Activated CD4-positive, alpha-beta T cell treated with anti-CD3 and anti-CD28 coated beads, Interleukin-2, amount 10 ng/mL, durations not matched to agents 24 days and 14 days (primary cell): ENCODE measurements around the gene BUD13. TPM values are rescaled to one million over a fixed set of nuclear protein-coding genes. Genes with fewer than 3 reads are reported as not detected.

Experiments used
- DNase-seq: peaks from one replicate; pipeline ENCODE4 v3.0.0; 2022
- H3K27ac Mint-ChIP-seq: one replicate; pipeline ENCODE4 v1.8.0; 2022; ENCODE audit warnings: mild to moderate bottlenecking, mixed read lengths
- H3K27me3 Mint-ChIP-seq: one replicate; pipeline ENCODE4 v1.8.0; 2022; ENCODE audit warnings: mixed read lengths
- H3K36me3 Mint-ChIP-seq: one replicate; pipeline ENCODE4 v1.8.0; 2022; ENCODE audit warnings: low read depth, mild to moderate bottlenecking, mixed read lengths
- H3K4me1 Mint-ChIP-seq: one replicate; pipeline ENCODE4 v1.8.0; 2021; ENCODE audit warnings: mixed read lengths
- H3K4me3 Mint-ChIP-seq: one replicate; pipeline ENCODE4 v1.8.0; 2022; ENCODE audit warnings: mild to moderate bottlenecking, moderate library complexity, mixed read lengths
- H3K9me3 Mint-ChIP-seq: one replicate; pipeline ENCODE4 v1.8.0; 2021; ENCODE audit warnings: mixed read lengths
- intact Hi-C: fragments of 100-400 bp; cut with micrococcal nuclease; formaldehyde crosslinking; loops from one replicate; pipeline ENCODE4 v1.15.1; 2023
- total RNA-seq: library from RNA; stranded (reverse); gene quantifications from 2 replicates; pipeline ENCODE4 v1.2.3, GENCODE V29; 2022

Gene BUD13
- total RNA-seq, 1 donor from 2014 or later = 31.5 TPM

DNA sequence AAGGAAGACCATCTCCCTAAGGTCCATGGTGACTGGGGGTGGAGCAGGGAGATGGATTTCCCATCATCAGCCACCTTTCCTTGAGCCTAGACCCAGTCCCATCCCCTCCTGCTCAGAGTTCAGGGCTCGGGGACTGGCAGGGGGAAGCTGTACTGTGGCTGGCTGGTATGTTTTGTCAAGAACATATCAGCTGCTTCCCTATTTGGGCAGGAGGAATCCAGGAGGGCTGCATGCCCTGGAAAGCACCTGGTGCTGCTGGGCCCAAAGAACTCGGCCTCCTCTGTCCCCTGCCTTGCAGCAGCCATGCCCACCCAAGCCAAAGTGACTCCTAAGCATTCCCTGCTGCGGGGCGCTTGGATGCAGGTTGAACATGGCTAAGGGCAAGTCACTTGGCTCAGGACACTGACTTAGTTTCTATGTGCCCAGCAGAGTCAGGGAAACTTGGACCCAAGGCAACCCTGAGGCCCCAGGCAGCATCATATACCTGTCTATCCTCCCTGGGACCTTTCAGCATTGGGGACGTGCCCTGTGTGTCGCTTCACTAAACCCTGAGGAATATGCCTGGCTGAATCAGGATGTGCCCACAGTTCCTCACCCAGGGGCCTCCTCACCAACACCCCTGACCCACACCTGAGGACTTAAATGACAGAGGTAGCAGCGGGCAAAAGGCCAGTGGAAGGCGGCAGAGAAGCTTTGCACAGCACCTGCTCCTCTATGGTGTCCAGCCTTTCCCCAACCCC, 43.1 kb downstream of the BUD13 start:
- DNase-seq = no peak
- H3K36me3 Mint-ChIP-seq = no peaks in the 10 kb centered on the region
- H3K27me3 Mint-ChIP-seq = no peaks in the 10 kb centered on the region
- H3K27ac Mint-ChIP-seq = no peak overlapping the region
- no peak overlapping the region for H3K4me3 Mint-ChIP-seq
- no peaks in the 10 kb centered on the region for H3K9me3 Mint-ChIP-seq
- peaks cover 11% of the 10 kb centered on the region for H3K4me1 Mint-ChIP-seq
- intact Hi-C loops = no loop called here

DNA sequence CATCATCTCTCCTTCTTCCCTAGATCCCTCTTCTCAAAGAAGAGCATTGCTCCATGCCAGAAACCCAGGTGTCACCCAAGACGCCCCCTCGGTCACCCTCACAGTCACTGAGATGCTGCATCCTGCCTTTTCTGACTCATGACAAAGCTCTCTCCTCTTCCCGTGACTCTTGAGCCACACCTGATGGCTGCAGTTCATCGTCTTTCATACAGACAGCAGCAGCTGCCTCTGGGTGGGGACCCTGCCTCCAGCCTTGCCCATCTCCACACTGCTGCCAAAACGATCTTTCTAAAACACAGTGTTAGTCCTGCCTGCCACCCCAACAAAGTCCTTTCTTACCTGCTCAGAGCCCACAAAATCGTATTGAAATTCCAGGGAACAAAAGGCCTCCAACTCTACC, 44.8 kb downstream of the BUD13 start:
- intact Hi-C loops = no loop called here
- Mint-ChIP-seq H3K27ac (no peak overlapping the region), H3K9me3 (no peaks in the 10 kb centered on the region), H3K27me3 (peaks cover 2% of the 10 kb centered on the region), H3K4me3 (no peak overlapping the region), H3K36me3 (no peaks in the 10 kb centered on the region), H3K4me1 (peaks cover 3% of the 10 kb centered on the region)
- DNase-seq = no peak

DNA sequence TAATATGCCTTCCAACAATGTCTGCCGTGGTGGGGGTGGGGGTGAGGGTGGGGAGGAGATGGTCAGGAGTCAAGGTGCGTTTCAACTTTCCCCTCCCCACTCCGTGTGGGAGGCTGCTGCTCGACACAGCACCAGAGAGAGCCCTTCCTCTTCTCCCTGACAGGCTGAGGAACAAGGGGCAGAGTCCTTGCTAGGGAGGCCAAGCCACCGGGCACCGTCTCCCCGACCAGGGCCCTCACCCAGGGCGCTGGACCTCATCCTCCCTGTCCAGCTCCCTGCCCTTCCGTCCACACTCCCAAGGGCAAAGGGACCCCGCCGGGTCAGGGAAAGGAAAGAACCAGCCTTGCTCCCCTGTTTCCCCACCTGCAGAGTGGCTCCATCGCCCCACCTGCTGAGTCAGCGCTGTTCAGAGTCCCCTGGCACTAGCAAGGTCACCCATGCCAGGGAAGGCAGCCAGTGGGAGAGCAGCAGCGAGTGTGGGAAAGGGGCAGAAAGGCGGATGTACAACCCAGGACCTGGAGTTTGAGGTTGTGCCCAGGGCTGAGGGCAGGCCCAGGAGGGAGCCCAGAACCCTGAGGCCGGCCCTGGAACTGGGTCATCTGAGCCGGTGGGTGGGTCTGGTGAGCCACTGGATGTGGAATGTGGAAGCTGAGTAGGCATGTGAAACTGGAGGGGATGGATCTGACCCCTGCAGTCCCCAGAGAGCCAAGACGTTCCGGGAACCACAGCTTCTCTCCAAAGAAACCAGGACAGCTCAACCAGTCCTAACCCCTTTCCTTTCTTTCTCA, 47.2 kb downstream of the BUD13 start:
- Mint-ChIP-seq H3K27me3 (peaks cover 3% of the 10 kb centered on the region), H3K36me3 (no peaks in the 10 kb centered on the region), H3K27ac (no peak overlapping the region), H3K4me3 (no peak overlapping the region), H3K4me1 (no peaks in the 10 kb centered on the region), H3K9me3 (no peaks in the 10 kb centered on the region)
- no peak for DNase-seq
- intact Hi-C loops = no loop called here

DNA sequence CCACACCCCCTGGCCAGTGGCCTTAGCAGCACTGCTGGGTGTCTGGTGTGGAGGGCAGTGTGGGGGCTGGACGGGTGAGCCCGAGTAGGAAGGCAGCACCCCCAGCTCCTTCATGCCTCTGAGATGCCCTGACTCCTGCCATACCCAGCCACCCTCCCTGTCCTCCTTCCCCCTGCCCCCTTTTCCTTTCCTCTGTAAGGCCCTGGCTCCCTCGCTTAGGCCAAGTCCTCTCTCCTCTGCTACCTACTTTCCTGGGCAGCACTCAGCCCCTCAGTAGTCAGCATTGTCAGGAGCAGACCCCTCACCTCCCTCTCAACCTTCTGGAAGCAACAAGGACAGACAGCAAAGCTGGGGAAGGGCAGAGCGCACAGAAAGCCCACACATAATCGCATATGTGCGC, 48.0 kb downstream of the BUD13 start:
- Mint-ChIP-seq H3K4me1 (no peaks in the 10 kb centered on the region), H3K36me3 (no peaks in the 10 kb centered on the region), H3K4me3 (no peak overlapping the region), H3K27ac (no peak overlapping the region), H3K9me3 (no peaks in the 10 kb centered on the region), H3K27me3 (peaks cover 3% of the 10 kb centered on the region)
- no peak for DNase-seq
- intact Hi-C loops = no loop called here

DNA sequence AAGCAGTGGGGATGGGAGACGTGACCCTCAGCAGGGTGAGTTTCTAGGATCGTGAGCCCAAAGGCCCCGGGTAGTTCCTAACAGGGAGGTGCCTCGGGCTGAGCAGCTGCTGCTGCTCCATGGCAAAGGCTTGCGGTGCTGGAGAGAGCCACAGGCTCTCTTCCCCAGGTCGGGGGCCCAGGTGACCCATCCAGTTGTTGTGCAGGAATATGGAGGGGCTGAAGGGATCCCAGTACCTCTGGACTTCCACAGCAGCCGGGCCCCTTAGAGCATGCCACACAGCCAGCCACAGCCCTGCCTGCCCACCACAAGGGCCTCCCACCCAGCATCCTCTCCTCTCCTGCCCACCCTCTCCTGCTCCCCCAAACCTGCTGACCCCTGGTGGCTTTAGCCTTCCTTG, 49.3 kb downstream of the BUD13 start:
- H3K4me3 Mint-ChIP-seq = no peak overlapping the region
- no peak for DNase-seq
- peaks cover 3% of the 10 kb centered on the region for H3K27me3 Mint-ChIP-seq
- no peak overlapping the region for H3K27ac Mint-ChIP-seq
- no peaks in the 10 kb centered on the region for H3K36me3 Mint-ChIP-seq
- intact Hi-C loops = no loop called here
- H3K4me1 Mint-ChIP-seq = no peaks in the 10 kb centered on the region
- no peaks in the 10 kb centered on the region for H3K9me3 Mint-ChIP-seq

DNA sequence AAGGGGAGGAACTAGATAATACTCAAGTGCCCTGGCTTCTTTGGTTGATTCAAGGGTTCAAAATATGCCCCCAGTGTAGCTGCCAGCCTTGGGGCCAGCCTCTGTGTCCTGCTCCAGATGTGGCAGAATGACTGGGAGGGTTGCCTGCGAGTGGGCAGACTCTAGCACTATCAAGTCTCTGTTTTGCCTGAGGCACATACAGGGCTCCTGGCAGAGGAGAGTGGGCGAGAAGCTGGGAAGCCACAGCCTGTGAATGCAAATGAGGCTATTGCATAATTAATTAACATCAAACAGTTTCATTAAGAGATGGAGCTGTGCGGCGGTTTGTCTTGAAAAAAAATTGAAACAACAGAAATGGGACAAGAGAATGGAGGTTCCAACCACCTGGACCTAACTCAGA, 50.8 kb downstream of the BUD13 start:
- Mint-ChIP-seq H3K36me3 (no peaks in the 10 kb centered on the region), H3K9me3 (no peaks in the 10 kb centered on the region), H3K4me3 (no peak overlapping the region), H3K4me1 (no peaks in the 10 kb centered on the region), H3K27me3 (peaks cover 3% of the 10 kb centered on the region), H3K27ac (no peak overlapping the region)
- no peak for DNase-seq
- intact Hi-C loops = no loop called here

DNA sequence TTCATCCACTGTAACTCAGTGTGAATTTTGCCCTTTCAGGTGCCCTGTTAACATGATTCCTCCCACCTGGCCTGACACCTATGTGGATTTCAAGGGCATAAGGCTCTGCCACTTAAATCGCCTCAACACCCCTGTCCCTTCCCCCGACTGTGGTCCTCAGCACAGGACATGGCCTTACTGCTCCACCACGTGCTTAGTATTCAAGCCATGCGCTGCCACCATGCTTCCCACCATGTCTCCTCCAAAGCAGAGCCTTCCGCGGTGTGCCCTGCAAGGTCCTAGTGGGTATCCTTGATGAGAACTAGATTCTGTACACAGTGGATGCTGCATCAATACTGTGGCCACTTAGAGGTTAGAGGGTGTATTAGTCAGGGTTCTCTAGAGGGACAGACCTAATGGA, 51.9 kb downstream of the BUD13 start:
- Mint-ChIP-seq H3K27me3 (peaks cover 3% of the 10 kb centered on the region), H3K4me3 (no peak overlapping the region), H3K9me3 (no peaks in the 10 kb centered on the region), H3K27ac (no peak overlapping the region), H3K36me3 (no peaks in the 10 kb centered on the region), H3K4me1 (no peaks in the 10 kb centered on the region)
- intact Hi-C loops = no loop called here
- DNase-seq = no peak

DNA sequence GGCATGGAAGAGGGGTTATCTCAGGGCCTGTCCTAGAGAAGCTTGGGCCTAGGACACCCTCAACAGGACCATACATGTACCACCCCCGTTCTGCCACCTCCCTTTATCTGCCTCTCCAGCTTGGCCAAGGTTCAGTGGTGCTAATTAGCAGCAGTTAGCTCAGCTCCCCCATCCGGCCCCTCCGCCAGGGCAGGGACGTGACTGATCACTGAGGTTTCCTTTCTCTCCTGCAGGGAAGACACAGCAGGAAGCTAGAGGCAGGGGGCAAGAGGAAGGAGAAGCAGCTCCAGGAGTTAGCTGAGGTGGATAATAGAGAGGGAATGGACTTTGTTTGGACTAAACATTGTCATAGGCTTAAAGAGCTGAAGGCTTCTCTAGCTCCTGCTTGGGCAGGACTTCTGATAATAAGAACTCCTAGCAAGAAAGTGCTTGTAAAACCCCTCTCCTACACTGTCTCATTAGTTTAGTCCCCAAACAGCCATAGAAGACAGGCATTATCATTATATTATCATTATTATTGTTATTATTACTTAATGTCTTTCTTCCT, 53.8 kb downstream of the BUD13 start:
- peaks cover 3% of the 10 kb centered on the region for H3K27me3 Mint-ChIP-seq
- no peak for DNase-seq
- intact Hi-C loops = no loop called here

DNA sequence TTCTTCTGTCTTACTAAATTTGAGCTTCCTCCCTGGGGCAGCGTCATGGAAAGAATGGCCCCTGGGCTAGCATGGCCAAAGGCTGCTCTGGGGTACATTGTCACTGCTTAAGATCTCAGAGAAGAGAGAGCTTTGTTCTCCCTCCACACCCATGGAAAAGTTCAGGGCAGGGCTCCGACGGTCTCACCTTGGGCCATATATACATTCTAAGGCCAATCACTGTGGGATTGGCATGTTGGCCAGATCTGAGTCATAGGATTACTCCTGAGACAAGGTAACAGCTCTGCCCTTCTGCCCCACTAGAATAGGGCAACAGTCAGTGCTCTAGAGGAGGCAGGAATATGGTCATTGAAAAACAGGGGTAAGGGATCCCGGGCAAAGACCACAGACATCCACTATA, 56.2 kb downstream of the BUD13 start:
- intact Hi-C loops = no loop called here
- H3K36me3 Mint-ChIP-seq = no peaks in the 10 kb centered on the region
- no peaks in the 10 kb centered on the region for H3K4me1 Mint-ChIP-seq
- no peak overlapping the region for H3K27ac Mint-ChIP-seq
- DNase-seq = no peak
- H3K9me3 Mint-ChIP-seq = no peaks in the 10 kb centered on the region
- H3K4me3 Mint-ChIP-seq = no peak overlapping the region
- H3K27me3 Mint-ChIP-seq = peaks cover 3% of the 10 kb centered on the region

More for the DNA sequence above, 53.8 kb downstream of the BUD13 start:
- no peak overlapping the region for H3K4me3 Mint-ChIP-seq
- no peaks in the 10 kb centered on the region for H3K9me3 Mint-ChIP-seq
- H3K36me3 Mint-ChIP-seq = no peaks in the 10 kb centered on the region
- H3K27ac Mint-ChIP-seq = no peak overlapping the region
- no peaks in the 10 kb centered on the region for H3K4me1 Mint-ChIP-seq

DNA sequence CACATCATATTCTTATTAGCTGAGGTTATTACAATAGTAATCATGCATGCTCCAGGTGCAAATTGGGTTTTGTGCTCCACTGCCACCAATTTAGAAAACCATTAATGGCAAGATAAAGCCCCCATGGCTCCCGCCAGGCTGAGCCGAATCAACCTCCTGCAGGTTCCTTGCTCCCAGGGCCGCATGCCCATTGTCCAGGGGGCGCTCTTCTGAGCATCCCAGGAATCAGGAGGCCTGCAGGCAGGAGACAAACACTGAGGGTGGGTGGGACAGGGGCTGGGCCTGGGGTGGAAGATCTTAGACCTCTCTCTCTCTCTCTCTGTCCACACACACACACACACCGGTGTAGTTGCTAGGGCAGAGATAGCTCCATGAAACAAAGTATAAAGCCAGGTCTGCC, 57.4 kb downstream of the BUD13 start:
- H3K27me3 Mint-ChIP-seq = peaks cover 7% of the 10 kb centered on the region
- intact Hi-C loops = no loop called here
- H3K27ac Mint-ChIP-seq = no peak overlapping the region
- no peak overlapping the region for H3K4me3 Mint-ChIP-seq
- H3K36me3 Mint-ChIP-seq = no peaks in the 10 kb centered on the region
- DNase-seq = no peak
- no peaks in the 10 kb centered on the region for H3K9me3 Mint-ChIP-seq
- no peaks in the 10 kb centered on the region for H3K4me1 Mint-ChIP-seq

DNA sequence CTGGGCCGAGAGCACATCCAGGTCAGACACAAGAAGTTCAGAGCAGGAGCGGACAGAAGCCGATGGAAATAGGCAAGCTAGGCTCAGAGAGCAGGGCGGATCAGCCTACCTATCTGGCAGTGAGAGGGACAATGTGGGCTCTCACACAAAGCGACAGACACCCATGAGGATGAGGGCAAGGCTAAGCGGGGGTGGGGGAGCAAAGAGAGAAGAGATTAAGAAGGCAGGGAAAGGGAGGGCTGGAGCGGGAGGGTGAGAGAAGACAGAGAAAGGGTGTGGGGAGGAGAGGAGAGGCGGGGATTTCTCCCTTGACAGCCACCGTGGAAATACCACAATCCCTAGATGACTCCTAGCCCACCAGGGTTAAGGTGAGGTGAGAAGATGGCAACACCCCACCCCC, 57.9 kb downstream of the BUD13 start:
- no peak for DNase-seq
- no peak overlapping the region for H3K27ac Mint-ChIP-seq
- no peaks in the 10 kb centered on the region for H3K9me3 Mint-ChIP-seq
- no peak overlapping the region for H3K4me3 Mint-ChIP-seq
- H3K36me3 Mint-ChIP-seq = no peaks in the 10 kb centered on the region
- no peaks in the 10 kb centered on the region for H3K4me1 Mint-ChIP-seq
- peaks cover 9% of the 10 kb centered on the region for H3K27me3 Mint-ChIP-seq
- intact Hi-C loops = no loop called here

DNA sequence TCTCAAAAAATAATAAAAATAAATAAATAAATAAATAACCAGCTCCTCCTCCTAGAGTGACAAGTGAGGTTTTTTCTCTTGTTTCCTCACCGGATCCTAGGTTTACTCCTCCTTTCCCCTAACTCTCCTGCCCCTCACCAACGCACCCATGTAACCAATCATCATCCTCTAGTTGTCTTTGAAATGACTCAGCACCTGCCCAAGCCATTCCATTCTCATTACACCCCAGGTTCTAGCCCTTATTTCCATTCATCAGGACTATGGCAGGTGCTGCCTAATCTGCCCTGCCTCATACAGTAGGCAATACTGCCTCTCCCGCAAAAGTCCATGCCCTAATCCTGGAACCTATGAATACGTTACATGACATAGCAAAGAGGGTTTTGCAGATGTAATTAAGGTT, 60.4 kb downstream of the BUD13 start:
- Mint-ChIP-seq H3K4me3 (no peak overlapping the region), H3K27me3 (peaks cover 17% of the 10 kb centered on the region), H3K4me1 (no peaks in the 10 kb centered on the region), H3K9me3 (no peaks in the 10 kb centered on the region), H3K36me3 (no peaks in the 10 kb centered on the region), H3K27ac (no peak overlapping the region)
- no peak for DNase-seq
- intact Hi-C loops = no loop called here

DNA sequence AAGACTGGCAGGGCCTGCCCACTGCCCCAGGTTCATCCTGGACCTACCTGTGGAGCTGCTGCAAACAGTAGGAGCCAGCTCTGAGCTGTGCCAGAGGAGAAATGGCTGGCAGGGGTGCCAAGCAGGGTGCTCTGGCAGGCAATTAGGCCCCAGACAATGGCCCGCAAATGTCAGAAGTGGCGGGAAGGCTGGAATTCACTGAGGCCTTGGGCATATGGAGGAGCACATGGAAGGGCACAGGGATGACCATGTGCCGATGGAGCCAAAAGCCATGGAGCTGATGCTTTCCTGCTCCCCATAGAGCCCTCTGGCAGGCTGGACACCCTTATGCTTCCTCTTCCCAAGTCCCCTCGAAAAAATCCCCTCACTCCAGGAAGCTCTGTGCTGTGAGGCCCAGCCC, 62.0 kb downstream of the BUD13 start:
- peaks cover 27% of the 10 kb centered on the region for H3K27me3 Mint-ChIP-seq
- no peaks in the 10 kb centered on the region for H3K36me3 Mint-ChIP-seq
- H3K9me3 Mint-ChIP-seq = no peaks in the 10 kb centered on the region
- intact Hi-C loops = no loop called here
- H3K27ac Mint-ChIP-seq = no peak overlapping the region
- no peak overlapping the region for H3K4me3 Mint-ChIP-seq
- no peaks in the 10 kb centered on the region for H3K4me1 Mint-ChIP-seq
- no peak for DNase-seq

DNA sequence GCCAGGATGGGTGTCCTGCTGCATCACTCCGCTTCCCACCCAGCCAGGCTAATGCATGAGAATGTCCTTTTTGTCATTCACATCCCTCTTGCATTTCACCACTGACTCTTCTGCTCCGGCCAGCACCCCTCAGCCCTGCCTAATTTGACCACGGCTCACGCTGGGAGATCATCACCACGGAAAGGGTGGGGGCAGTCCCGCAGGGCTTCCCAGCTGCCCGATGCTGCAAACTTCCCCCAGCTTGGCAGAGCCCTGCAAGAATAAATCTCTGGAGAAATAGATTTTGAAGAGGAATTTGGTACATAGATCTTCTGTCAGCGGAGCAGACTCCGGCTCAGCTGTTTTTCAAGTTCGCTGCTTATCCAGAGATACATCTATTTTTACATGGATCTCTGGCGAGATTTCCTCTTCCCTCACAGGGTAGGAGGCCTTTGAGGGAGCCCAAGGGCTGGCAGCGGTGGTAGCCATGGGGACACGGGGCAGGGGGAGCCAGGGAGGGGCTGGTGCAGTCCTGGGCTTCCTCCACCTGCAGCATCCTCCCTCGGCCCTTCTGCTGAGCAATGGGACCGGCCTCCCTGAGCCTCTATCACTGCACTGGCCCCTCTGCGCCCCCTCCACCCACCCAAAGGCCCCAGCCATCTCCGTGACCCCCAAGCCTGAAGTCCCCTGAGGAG, 62.6 kb downstream of the BUD13 start:
- H3K4me3 Mint-ChIP-seq = no peak overlapping the region

More for the DNA sequence above, 62.6 kb downstream of the BUD13 start:
- Mint-ChIP-seq H3K36me3 (no peaks in the 10 kb centered on the region), H3K9me3 (no peaks in the 10 kb centered on the region), H3K27me3 (peaks cover 27% of the 10 kb centered on the region), H3K27ac (no peak overlapping the region), H3K4me1 (no peaks in the 10 kb centered on the region)
- intact Hi-C loops = no loop called here
- DNase-seq = no peak
